ENCODE data around the gene ZMYM4. TPM values are rescaled to one million over a fixed set of nuclear protein-coding genes. Genes with fewer than 3 reads are reported as not detected.

The ZMYM4 gene
- total and polyA plus RNA-seq, 10 of the 15 experiments (the other 5 are each of a cell fraction or from before 2014, with no cell fraction given): 8.0 to 37.0 (median 28.1) TPM

DNA sequence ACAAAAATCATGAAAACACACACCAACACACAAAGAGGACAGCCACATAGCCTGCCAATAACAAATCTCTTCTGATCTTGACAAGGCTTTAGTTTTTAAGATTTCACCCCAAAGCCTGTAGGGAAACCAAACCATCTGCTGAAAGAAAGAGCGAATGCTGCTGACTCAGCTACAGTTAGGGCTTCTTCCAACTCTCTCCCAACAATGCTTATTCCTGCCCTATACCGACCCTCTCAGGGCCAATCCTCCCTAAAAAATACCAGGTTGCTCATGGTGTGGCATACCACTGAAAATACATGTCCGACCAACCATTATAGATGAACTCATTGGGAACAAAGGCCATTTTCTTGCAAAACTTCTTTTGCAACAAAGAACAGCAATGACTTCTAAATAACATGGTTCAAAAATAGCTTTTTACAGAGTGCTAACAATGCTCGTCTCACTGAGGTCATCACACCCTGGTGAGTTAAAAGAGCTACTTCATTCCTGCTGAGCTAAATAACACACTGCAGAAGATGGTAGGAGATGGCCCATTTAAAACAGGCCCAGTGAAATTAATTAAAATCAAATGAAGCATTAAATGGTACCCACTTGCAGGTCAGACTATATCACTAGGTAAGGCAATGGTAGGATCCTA, 202.6 kb downstream of the ZMYM4 start (continued):
- no peak for TF ChIP-seq TCF12 (IDR thresholded peaks at IDR 0.05; ENCODE audit: low read depth, low read length)
- TF ChIP-seq SREBF1 (IDR thresholded peaks at IDR 0.05; ENCODE audit: low read length): no peak
- no peak for TF ChIP-seq HDAC2 (IDR thresholded peaks at IDR 0.05)
- no peak for TF ChIP-seq ZNF622 (IDR thresholded peaks at IDR 0.05)
- TF ChIP-seq, protein P1, sequence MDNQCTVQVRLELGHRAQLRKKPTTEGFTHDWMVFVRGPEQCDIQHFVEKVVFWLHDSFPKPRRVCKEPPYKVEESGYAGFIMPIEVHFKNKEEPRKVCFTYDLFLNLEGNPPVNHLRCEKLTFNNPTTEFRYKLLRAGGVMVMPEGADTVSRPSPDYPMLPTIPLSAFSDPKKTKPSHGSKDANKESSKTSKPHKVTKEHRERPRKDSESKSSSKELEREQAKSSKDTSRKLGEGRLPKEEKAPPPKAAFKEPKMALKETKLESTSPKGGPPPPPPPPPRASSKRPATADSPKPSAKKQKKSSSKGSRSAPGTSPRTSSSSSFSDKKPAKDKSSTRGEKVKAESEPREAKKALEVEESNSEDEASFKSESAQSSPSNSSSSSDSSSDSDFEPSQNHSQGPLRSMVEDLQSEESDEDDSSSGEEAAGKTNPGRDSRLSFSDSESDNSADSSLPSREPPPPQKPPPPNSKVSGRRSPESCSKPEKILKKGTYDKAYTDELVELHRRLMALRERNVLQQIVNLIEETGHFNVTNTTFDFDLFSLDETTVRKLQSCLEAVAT (IDR thresholded peaks at IDR 0.05): no peak
- TF ChIP-seq, protein P2, sequence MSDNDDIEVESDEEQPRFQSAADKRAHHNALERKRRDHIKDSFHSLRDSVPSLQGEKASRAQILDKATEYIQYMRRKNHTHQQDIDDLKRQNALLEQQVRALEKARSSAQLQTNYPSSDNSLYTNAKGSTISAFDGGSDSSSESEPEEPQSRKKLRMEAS (IDR thresholded peaks at IDR 0.05; ENCODE audit: low read depth, low read length): no peak
- no peak for TF ChIP-seq HDGF (IDR thresholded peaks at IDR 0.05)
- TF ChIP-seq MTA3 (IDR thresholded peaks at IDR 0.05; ENCODE audit: borderline replicate concordance, low read length): no peak
- no peak for TF ChIP-seq FOS (IDR thresholded peaks at IDR 0.05; ENCODE audit: borderline replicate concordance, extremely low read depth, insufficient read length)
- no peak for TF ChIP-seq KDM1A (IDR thresholded peaks at IDR 0.05; ENCODE audit: borderline replicate concordance)

Small RNAs within 50 kb of the gene (small RNA-seq; reads per million reads assigned to genes)
- not detected for gene RF00091

Other genes with a start within 250 kb of the ZMYM4 start
- gene ZMYM6, start 236.8 kb upstream of the ZMYM4 start, total RNA-seq (2014; rRNA removed): 14.0 and 16.5 TPM in 2 replicates
- gene ZMYM6, start 236.8 kb upstream of the ZMYM4 start, total RNA-seq (2014; rRNA removed; fragmentation: Illumina TruSeq; extraction: Trizol): 14.1 and 14.3 TPM in 2 replicates
- 11.9 and 16.7 TPM in 2 replicates for gene ZMYM6, start 236.8 kb upstream of the ZMYM4 start, total RNA-seq (2021)
- gene ZMYM6, start 236.8 kb upstream of the ZMYM4 start, polyA plus RNA-seq (2011; rRNA removed): 14.2 and 20.4 TPM in 2 replicates
- gene ZMYM6, start 236.8 kb upstream of the ZMYM4 start, polyA plus RNA-seq (2014; fragmentation: Illumina TruSeq; extraction: Trizol): 16.3 and 19.2 TPM in 2 replicates
- gene ZMYM6, start 236.8 kb upstream of the ZMYM4 start, polyA plus RNA-seq (2014; fragmentation: Nextera tagmentation; extraction: Ambion mirVana): 1 to 10 TPM; 8.2 to 8.9 TPM
- 14.6 and 17.1 TPM in 2 replicates for gene ZMYM6, start 236.8 kb upstream of the ZMYM4 start, polyA plus RNA-seq (2014; rRNA removed)
- gene ZMYM6, start 236.8 kb upstream of the ZMYM4 start, polyA plus RNA-seq (2016; fragmentation: Nextera tagmentation; extraction: Ambion mirVana): 10 to 100 TPM; 12.3 to 14.0 TPM
- 0.96 and 3.9 TPM in 2 replicates for gene ZMYM1, start 189.3 kb upstream of the ZMYM4 start, total RNA-seq (2014; rRNA removed)
- 1.7 and 2.3 TPM in 2 replicates for gene ZMYM1, start 189.3 kb upstream of the ZMYM4 start, total RNA-seq (2014; rRNA removed; fragmentation: Illumina TruSeq; extraction: Trizol)
- 1.8 and 2.6 TPM in 2 replicates for gene ZMYM1, start 189.3 kb upstream of the ZMYM4 start, total RNA-seq (2021)
- 5.0 and 5.2 TPM in 2 replicates for gene ZMYM1, start 189.3 kb upstream of the ZMYM4 start, polyA plus RNA-seq (2011; rRNA removed)
- 1.6 and 2.0 TPM in 2 replicates for gene ZMYM1, start 189.3 kb upstream of the ZMYM4 start, polyA plus RNA-seq (2014; fragmentation: Illumina TruSeq; extraction: Trizol)
- gene ZMYM1, start 189.3 kb upstream of the ZMYM4 start, polyA plus RNA-seq (2014; fragmentation: Nextera tagmentation; extraction: Ambion mirVana): 1 to 10 TPM in 1 of 2 experiments, under 1 TPM in 1; 0.68 to 2.1 TPM
- 0.58 and 0.89 TPM in 2 replicates for gene ZMYM1, start 189.3 kb upstream of the ZMYM4 start, polyA plus RNA-seq (2014; rRNA removed)
- gene ZMYM1, start 189.3 kb upstream of the ZMYM4 start, polyA plus RNA-seq (2016; fragmentation: Nextera tagmentation; extraction: Ambion mirVana): 1 to 10 TPM in 1 of 2 experiments, under 1 TPM in 1; 0.45 to 1.1 TPM
- 201 and 223 TPM in 2 replicates for gene SFPQ, start 75.6 kb upstream of the ZMYM4 start, total RNA-seq (2014; rRNA removed)
- 384 and 393 TPM in 2 replicates for gene SFPQ, start 75.6 kb upstream of the ZMYM4 start, total RNA-seq (2014; rRNA removed; fragmentation: Illumina TruSeq; extraction: Trizol)
- gene SFPQ, start 75.6 kb upstream of the ZMYM4 start, total RNA-seq (2021): 305 and 325 TPM in 2 replicates
- gene SFPQ, start 75.6 kb upstream of the ZMYM4 start, polyA plus RNA-seq (2011; rRNA removed): 177 and 237 TPM in 2 replicates
- gene SFPQ, start 75.6 kb upstream of the ZMYM4 start, polyA plus RNA-seq (2014; fragmentation: Illumina TruSeq; extraction: Trizol): 559 and 719 TPM in 2 replicates
- gene SFPQ, start 75.6 kb upstream of the ZMYM4 start, polyA plus RNA-seq (2014; fragmentation: Nextera tagmentation; extraction: Ambion mirVana): 100 to 1,000 TPM in 1 of 2 experiments, 10 to 100 TPM in 1; 78.5 to 117 TPM
- 257 and 273 TPM in 2 replicates for gene SFPQ, start 75.6 kb upstream of the ZMYM4 start, polyA plus RNA-seq (2014; rRNA removed)
- 100 to 1,000 TPM; 171 to 198 TPM for gene SFPQ, start 75.6 kb upstream of the ZMYM4 start, polyA plus RNA-seq (2016; fragmentation: Nextera tagmentation; extraction: Ambion mirVana)

Measured in GM12878 (cell line).